H1 (cell line): ENCODE results near the gene ITIH6. TPM values are rescaled to one million over a fixed set of nuclear protein-coding genes. Genes with fewer than 3 reads are reported as not detected.

Source experiments
- CTCF ChIA-PET: fragments of 300-600 bp; sonication (Branson Sonifier 250); formaldehyde crosslinking; loops from one replicate; lab custom pipeline; 2021; ENCODE audit not compliant: partially characterized antibody; lab: Charles Lee
- POLR2A ChIA-PET: fragments of 300-600 bp; sonication (Branson Sonifier 250); formaldehyde crosslinking; loops from one replicate; lab custom pipeline; 2021; ENCODE audit warnings: inconsistent platforms; ENCODE audit not compliant: partially characterized antibody; lab: Charles Lee
- DNase-seq, 2 experiments: peaks; one replicate each; pipeline versions ENCODE4 v3.0.0 to v3.0.0-alpha.2; 2010 to 2022; ENCODE audit warnings: low spot score in 2 of 2, low read depth in 1 of 2, mixed read lengths in 1 of 2
- FAIRE-seq: peaks from 2 replicates; lab custom pipeline; 2011; peaks lifted over from hg19 to GRCh38; lab: Jason Lieb, UNC
- H2AFZ ChIP-seq: 2 replicates; pipeline ENCODE4 v1.8.1; 2012; ENCODE audit warnings: low read length, inconsistent platforms
- H2AK5ac ChIP-seq: 2 replicates; pipeline ENCODE4 v1.6.1; 2013; ENCODE audit warnings: low read depth, low read length
- H2BK120ac ChIP-seq: replicated peaks from 2 replicates; pipeline ENCODE3; 2013; ENCODE audit warnings: low read depth, low read length, inconsistent platforms
- H2BK12ac ChIP-seq: 2 replicates; pipeline ENCODE4 v1.6.1; 2013; ENCODE audit warnings: low read depth, low read length
- H2BK15ac ChIP-seq: 2 replicates; pipeline ENCODE4 v1.6.1; 2013; ENCODE audit warnings: low read length
- H2BK20ac ChIP-seq: 2 replicates; pipeline ENCODE4 v1.6.1; 2013; ENCODE audit warnings: low read length
- H2BK5ac ChIP-seq: 2 replicates; pipeline ENCODE4 v1.6.1; 2013; ENCODE audit warnings: low read depth, low read length
- H3K14ac ChIP-seq: 2 replicates; pipeline ENCODE4 v1.6.1; 2013; ENCODE audit warnings: inconsistent platforms; ENCODE audit not compliant: insufficient read length
- H3K18ac ChIP-seq: 2 replicates; pipeline ENCODE4 v1.6.1; 2013; ENCODE audit warnings: low read length; ENCODE audit errors: extremely low read depth
- H3K23ac ChIP-seq: 2 replicates; pipeline ENCODE4 v1.6.1; 2013; ENCODE audit warnings: inconsistent platforms; ENCODE audit not compliant: insufficient read length
- H3K23me2 ChIP-seq: 2 replicates; pipeline ENCODE4 v1.6.1; 2013; ENCODE audit warnings: low read depth, low read length
- H3K27ac ChIP-seq: 2 replicates; pipeline ENCODE4 v1.6.1; 2011; ENCODE audit warnings: low read depth, low read length, inconsistent platforms
- H3K27me3 ChIP-seq, 4 experiments: replicated peaks in 1 of 4; 1 replicate in 1 of 4; 2 replicates in 3 of 4; pipeline versions ENCODE4 v1.6.1 to v1.8.1; 2011 to 2013; ENCODE audit warnings: low read length in 3 of 4, mild to moderate bottlenecking in 3 of 4, inconsistent platforms in 2 of 4, mixed read lengths in 2 of 4, moderate library complexity in 1 of 4; ENCODE audit not compliant: control insufficient read depth in 3 of 4, insufficient read depth in 3 of 4; ENCODE audit errors: extremely low read depth in 1 of 4
- H3K36me3 ChIP-seq, 4 experiments: 2 replicates each; pipeline versions ENCODE4 v1.6.1 to v1.8.1; 2011 to 2013; ENCODE audit warnings: mild to moderate bottlenecking in 4 of 4, low read length in 3 of 4, moderate library complexity in 2 of 4, control low read depth in 1 of 4, inconsistent platforms in 1 of 4; ENCODE audit not compliant: insufficient read depth in 4 of 4, control insufficient read depth in 2 of 4
- H3K4ac ChIP-seq: replicated peaks from 2 replicates; pipeline ENCODE3; 2013; ENCODE audit warnings: low read length, low read depth, mixed read lengths, inconsistent platforms; ENCODE audit not compliant: insufficient read length
- H3K4me1 ChIP-seq, 4 experiments: replicated peaks in 1 of 4; 1 replicate in 1 of 4; 2 replicates in 3 of 4; pipeline versions ENCODE4 v1.6.1 to v1.8.1; 2011 to 2013; ENCODE audit warnings: low read length in 3 of 4, inconsistent platforms in 2 of 4, mixed read lengths in 1 of 4; ENCODE audit not compliant: insufficient read depth in 4 of 4, control insufficient read depth in 3 of 4
- H3K4me2 ChIP-seq, 2 experiments: 2 replicates each; pipeline versions ENCODE4 v1.6.1 to v1.8.1; 2011 to 2013; ENCODE audit warnings: low read depth in 2 of 2, low read length in 2 of 2, control low read depth in 1 of 2, inconsistent platforms in 1 of 2, mild to moderate bottlenecking in 1 of 2; ENCODE audit not compliant: insufficient read depth in 1 of 2
- H3K4me3 ChIP-seq, 4 experiments: fragments of 200-600, 300-600 bp in 1 of 4; sonication (generic), shearing (Covaris generic), sonication (Bioruptor Twin) in 1 of 4; 2 replicates each; pipeline versions ENCODE4 v1.5.1 to v1.8.1; 2011 to 2016; ENCODE audit warnings: low read length in 4 of 4, low read depth in 3 of 4, control low read depth in 2 of 4, inconsistent platforms in 2 of 4, mild to moderate bottlenecking in 2 of 4, mixed read lengths in 1 of 4, moderate library complexity in 1 of 4; ENCODE audit not compliant: insufficient read depth in 2 of 4; ENCODE audit errors: extremely low read depth in 1 of 4
- H3K56ac ChIP-seq: replicated peaks from 2 replicates; pipeline ENCODE3; 2013; ENCODE audit warnings: low read depth, mild to moderate bottlenecking, mixed read lengths, low read length, inconsistent platforms; ENCODE audit not compliant: insufficient read length
- H3K79me1 ChIP-seq: 2 replicates; pipeline ENCODE4 v1.6.1; 2013; ENCODE audit warnings: low read depth, low read length, control low read depth
- H3K79me2 ChIP-seq, 2 experiments: 2 replicates each; pipeline versions ENCODE4 v1.6.1 to v1.8.1; 2012 to 2013; ENCODE audit warnings: low read length in 2 of 2, mild to moderate bottlenecking in 2 of 2, inconsistent platforms in 1 of 2; ENCODE audit not compliant: insufficient read depth in 2 of 2, control insufficient read depth in 1 of 2
- H3K9ac ChIP-seq, 4 experiments: replicated peaks in 1 of 4; 1 replicate in 1 of 4; 2 replicates in 3 of 4; pipeline versions ENCODE4 v1.6.1 to v1.8.1; 2011 to 2013; ENCODE audit warnings: low read depth in 3 of 4, low read length in 3 of 4, control low read depth in 2 of 4, mild to moderate bottlenecking in 2 of 4, moderate library complexity in 2 of 4, inconsistent platforms in 1 of 4; ENCODE audit errors: extremely low read depth in 1 of 4
- H3K9me3 ChIP-seq, 2 experiments: 2 replicates each; pipeline versions ENCODE4 v1.6.1 to v1.8.1; 2012 to 2013; ENCODE audit warnings: mild to moderate bottlenecking in 2 of 2, moderate library complexity in 2 of 2, control low read depth in 1 of 2, inconsistent platforms in 1 of 2, low read depth in 1 of 2, low read length in 1 of 2, mixed read lengths in 1 of 2; ENCODE audit not compliant: insufficient read depth in 2 of 2
- H4K20me1 ChIP-seq, 2 experiments: replicated peaks in 1 of 2; 2 replicates each; pipeline versions ENCODE3 to v1.8.1; 2011 to 2013; ENCODE audit warnings: inconsistent platforms in 2 of 2, low read length in 2 of 2, mild to moderate bottlenecking in 1 of 2; ENCODE audit not compliant: insufficient read depth in 2 of 2, control insufficient read depth in 1 of 2
- H4K5ac ChIP-seq: 2 replicates; pipeline ENCODE4 v1.6.1; 2013; ENCODE audit warnings: low read length, low read depth, mixed read lengths, inconsistent platforms; ENCODE audit not compliant: insufficient read length
- H4K8ac ChIP-seq: 2 replicates; pipeline ENCODE4 v1.8.0; 2013; ENCODE audit warnings: mild to moderate bottlenecking, moderate library complexity, low read length, inconsistent platforms; ENCODE audit not compliant: insufficient read depth; ENCODE audit errors: extremely low read depth
- H4K91ac ChIP-seq: replicated peaks from 2 replicates; pipeline ENCODE3; 2013; ENCODE audit warnings: low read length, mixed read lengths, inconsistent platforms; ENCODE audit not compliant: insufficient read length
- ASH2L ChIP-seq: fragments of 200-600, 300-600 bp; sonication (generic); IDR thresholded peaks from one replicate; pipeline ENCODE4 v1.7.1; 2017; ENCODE audit warnings: low read length
- CBX8 ChIP-seq: fragments of 300-800, 300-1000 bp; sonication (generic); IDR thresholded peaks from 2 replicates; pipeline ENCODE4 v1.7.1; 2016; ENCODE audit warnings: low read depth, low read length, borderline replicate concordance
- CEBPB ChIP-seq: IDR thresholded peaks from 2 replicates; pipeline ENCODE4 v1.6.1; 2012; ENCODE audit warnings: low read depth, low read length
- EP300 ChIP-seq, 2 experiments: IDR thresholded peaks; 1 replicate in 1 of 2; 2 replicates in 1 of 2; pipeline ENCODE4 v1.6.1; 2011 to 2012; ENCODE audit warnings: low read depth in 2 of 2, low read length in 2 of 2, mild to moderate bottlenecking in 2 of 2, borderline replicate concordance in 1 of 2, inconsistent platforms in 1 of 2, moderate library complexity in 1 of 2
- HDAC2 ChIP-seq, 2 experiments: fragments of 300-600 bp in 1 of 2; sonication (generic) in 1 of 2; IDR thresholded peaks; 2 replicates each; pipeline ENCODE4 v1.6.1; 2011 to 2012; ENCODE audit warnings: low read depth in 2 of 2, low read length in 2 of 2, mild to moderate bottlenecking in 2 of 2, moderate library complexity in 2 of 2, borderline replicate concordance in 1 of 2, inconsistent platforms in 1 of 2
- JUND ChIP-seq: IDR thresholded peaks from 2 replicates; pipeline ENCODE4 v1.6.1; 2011; ENCODE audit warnings: mild to moderate bottlenecking, improper control_type of control experiment, low read length
- KDM1A ChIP-seq: fragments of 200-600, 300-600 bp; sonication (generic); IDR thresholded peaks from 2 replicates; pipeline ENCODE4 v1.7.1; 2016; ENCODE audit warnings: mild to moderate bottlenecking, low read length, borderline replicate concordance
- KDM5A ChIP-seq: fragments of 200-600 bp; IDR thresholded peaks from 2 replicates; pipeline ENCODE4 v1.7.1; 2012; ENCODE audit warnings: mild to moderate bottlenecking, low read length, inconsistent platforms, mixed read lengths
- MAFK ChIP-seq: IDR thresholded peaks from 2 replicates; pipeline ENCODE4 v1.6.1; 2012; ENCODE audit warnings: low read depth, mild to moderate bottlenecking, improper control_type of control experiment, low read length
- NRF1 ChIP-seq: IDR thresholded peaks from 2 replicates; pipeline ENCODE4 v1.6.1; 2011; ENCODE audit warnings: mild to moderate bottlenecking, low read depth, low read length, improper control_type of control experiment
- RAD21 ChIP-seq, 2 experiments: IDR thresholded peaks in 1 of 2; conservative IDR thresholded peaks in 1 of 2; 2 replicates each; pipeline ENCODE4 v1.6.1; 2011; ENCODE audit warnings: low read depth in 2 of 2, low read length in 2 of 2, improper control_type of control experiment in 1 of 2, inconsistent platforms in 1 of 2, mild to moderate bottlenecking in 1 of 2, moderate library complexity in 1 of 2
- RXRA ChIP-seq: IDR thresholded peaks from 2 replicates; pipeline ENCODE4 v1.6.1; 2011; ENCODE audit warnings: low read depth, mild to moderate bottlenecking, low read length, moderate library complexity; ENCODE audit not compliant: insufficient read depth
- SIX5 ChIP-seq: IDR thresholded peaks from 2 replicates; pipeline ENCODE4 v1.6.1; 2011; ENCODE audit warnings: mild to moderate bottlenecking, low read depth, low read length
- SP2 ChIP-seq: IDR thresholded peaks from 2 replicates; pipeline ENCODE4 v1.6.1; 2012; ENCODE audit warnings: mild to moderate bottlenecking, low read length, inconsistent platforms
- SRF ChIP-seq: IDR thresholded peaks from 2 replicates; pipeline ENCODE4 v1.6.1; 2011; ENCODE audit warnings: mild to moderate bottlenecking, low read depth, low read length, moderate library complexity
- WGBS, 2 experiments: shearing (Covaris generic) in 1 of 2; methylation state at CpG; one replicate each; pipeline versions ENCODE4 v1.1.6 to v1.1.7; 2013 to 2015; ENCODE audit warnings: low lambda C conversion rate in 2 of 2, mixed read lengths in 2 of 2, inconsistent platforms in 1 of 2, low coverage in 1 of 2, missing lambda C conversion rate in 1 of 2; ENCODE audit not compliant: insufficient replicate concordance in 2 of 2, insufficient coverage in 1 of 2, insufficient read length in 1 of 2; ENCODE audit errors: extremely low coverage in 1 of 2, missing lambda C conversion rate in 1 of 2; 5-methylcytosine and 5-hydroxymethylcytosine counted together
- polyA plus RNA-seq, 7 experiments: library from polyadenylated mRNA; depleted of rRNA in 3 of 7; stranded (reverse) in 5 of 7; unstranded in 2 of 7; fragments of >200 nt in 5 of 7; fragments of 200-250 nt in 2 of 7; gene quantifications; 1 replicate in 5 of 7; 2 replicates in 1 of 7; 4 replicates in 1 of 7; pipeline versions ENCODE4 v1.2.1 to v1.2.3, GENCODE V29; 2011 to 2013; ENCODE audit warnings: missing spikeins in 2 of 7, mixed read lengths in 2 of 7
- total RNA-seq: library from RNA; stranded (reverse); fragmentation: NEBNext Ultra II Directional; extraction: Animal tissue kit (Norgen Biotek cat#: 25700); gene quantifications from 2 replicates; pipeline ENCODE4 v1.2.1, GENCODE V29; 2021

The ITIH6 gene
- total and polyA plus RNA-seq, 2 of the 8 experiments (the other 6 are each of a cell fraction or from before 2014, with no cell fraction given), result 0.02 TPM; not detected in 1

- 83% methylated on average over 2 of the region's 5 CpGs; no CpG with 5 or more reads in 1 of the 2 experiments for whole genome bisulfite sequencing, 2 experiments
- Histone ChIP-seq H3K56ac (no peak overlapping the region), H3K4me3 (no peak overlapping the region), H3K4ac (no peak overlapping the region), H3K79me1 (no peaks in the 10 kb centered on the region), H2BK12ac (no peak overlapping the region), H2BK15ac (no peak overlapping the region), H2BK120ac (no peak overlapping the region), H4K91ac (no peak overlapping the region), H3K18ac (no peak overlapping the region), H2AFZ (no peak overlapping the region), H3K23me2 (no peaks in the 10 kb centered on the region), H2BK20ac (no peak overlapping the region), H2AK5ac (no peak overlapping the region), H3K9ac (no peak overlapping the region), H3K27ac (no peak overlapping the region), H3K14ac (no peak overlapping the region), H3K9me3 (no peaks in the 10 kb centered on the region), H3K79me2 (no peaks in the 10 kb centered on the region), H3K27me3 (no peaks in the 10 kb centered on the region), H3K4me2 (no peak overlapping the region), H2BK5ac (no peak overlapping the region), H3K23ac (no peak overlapping the region), H4K5ac (no peak overlapping the region), H3K4me1 (no peaks in the 10 kb centered on the region), H3K36me3 (peaks cover 3 to 20% (median 16%) of the 10 kb centered on the region in 4 experiments; a peak in 7 of 8 replicates), H4K20me1 (peaks cover 0 to 2% of the 10 kb centered on the region in 2 experiments), H4K8ac (no peak overlapping the region)
- ChIA-PET POLR2A (interaction anchor here (1.2 kb wide), 1 partner anchor 9 kb away, joined by 8 read pairs; no protein-coding TSS in a partner anchor), CTCF (no interaction called here)
- no peak for FAIRE-seq
- DNase-seq, result no peak
- TF ChIP-seq CBX8, result no peak
- no peak for TF ChIP-seq EP300 (IDR thresholded peaks at IDR 0.05; ENCODE audit: borderline replicate concordance in 1 of 2, low read depth in 2 of 2, low read length in 2 of 2)
- TF ChIP-seq SIX5, result no peak
- no peak for TF ChIP-seq JUND
- TF ChIP-seq RAD21 (IDR thresholded peaks at IDR 0.05 in 1 of 2, conservative IDR thresholded peaks at IDR 0.05 in 1 of 2; ENCODE audit: low read depth in 2 of 2, low read length in 2 of 2), result no peak
- no peak for TF ChIP-seq ASH2L
- TF ChIP-seq SP2, result no peak
- no peak for TF ChIP-seq KDM5A
- TF ChIP-seq CEBPB, result no peak
- no peak for TF ChIP-seq HDAC2 (IDR thresholded peaks at IDR 0.05; ENCODE audit: borderline replicate concordance in 1 of 2, low read depth in 2 of 2, low read length in 2 of 2)
- TF ChIP-seq SRF, result no peak
- no peak for TF ChIP-seq MAFK
- no peak for TF ChIP-seq NRF1
- TF ChIP-seq RXRA, result no peak
- TF ChIP-seq KDM1A, result no peak
Measured at GRCh38 chrX:54818221-54818620, 20.2 kb upstream of the ITIH6 start.
